Mucosa of stomach (tissue), 1 donor: ENCODE data around the gene ZER1.

Source experiments
- H3K27me3 ChIP-seq: one replicate; pipeline ENCODE4 v1.7.0; 2013; ENCODE audit warnings: mild to moderate bottlenecking, low read length; ENCODE audit not compliant: control insufficient read depth, insufficient read depth
- H3K36me3 ChIP-seq: one replicate; pipeline ENCODE4 v1.7.0; 2013; ENCODE audit warnings: low read length; ENCODE audit not compliant: control insufficient read depth, insufficient read depth
- H3K4me1 ChIP-seq: one replicate; pipeline ENCODE4 v1.7.0; 2013; ENCODE audit warnings: mild to moderate bottlenecking, low read length; ENCODE audit not compliant: control insufficient read depth, insufficient read depth
- H3K4me3 ChIP-seq: one replicate; pipeline ENCODE4 v1.7.0; 2013; ENCODE audit warnings: low read length
- H3K9ac ChIP-seq: one replicate; pipeline ENCODE4 v1.7.0; 2013; ENCODE audit warnings: mild to moderate bottlenecking, low read length, moderate library complexity
- H3K9me3 ChIP-seq: one replicate; pipeline ENCODE4 v1.7.0; 2013; ENCODE audit warnings: mild to moderate bottlenecking, low read length, moderate library complexity; ENCODE audit not compliant: control insufficient read depth
- donor health status: Pancreatic carcinoma.

The ZER1 gene

DNA sequence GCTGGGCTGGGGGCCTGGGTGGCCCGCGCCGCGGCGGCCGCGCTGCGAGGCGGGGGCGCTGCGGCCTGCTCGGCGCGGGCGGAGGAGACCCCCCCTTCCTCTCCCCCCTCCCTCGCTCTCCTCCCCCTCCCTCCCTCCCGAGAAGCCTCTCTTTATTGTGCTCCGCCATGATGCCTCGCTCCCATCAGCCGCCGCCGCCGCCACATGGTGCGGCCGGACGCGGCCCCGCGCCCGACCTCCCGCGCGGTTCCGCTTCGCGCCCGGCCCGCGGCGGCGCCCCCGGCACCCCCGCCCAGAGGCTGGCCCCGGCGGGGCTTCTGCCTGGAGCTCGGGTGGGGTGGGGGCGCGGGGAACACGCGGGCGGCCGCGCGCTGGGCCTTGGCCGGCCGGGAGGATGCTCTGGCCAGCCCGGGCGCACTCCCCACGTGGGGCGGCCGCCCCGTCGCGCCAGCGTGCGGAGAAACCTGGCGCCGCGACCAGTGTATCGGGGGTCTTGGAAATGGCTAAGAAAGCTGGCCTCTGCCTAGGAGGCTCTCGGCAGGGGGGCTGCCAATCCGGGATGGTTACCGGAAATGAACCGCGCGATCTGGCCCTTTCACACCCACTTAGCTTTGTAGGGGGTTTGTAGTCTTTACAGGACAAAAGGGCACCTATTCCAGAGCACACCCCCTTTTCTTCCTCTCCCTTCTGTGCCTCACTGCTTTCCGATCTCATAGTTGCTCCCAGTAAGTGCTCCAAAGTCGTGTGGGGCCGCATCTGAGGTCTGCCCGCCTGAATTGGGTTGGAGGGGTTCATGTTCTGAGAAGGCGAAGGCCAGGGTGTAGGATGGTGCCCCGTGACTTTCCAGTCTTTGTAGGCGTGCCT is 81.7 kb downstream of the ZER1 start:
- Histone ChIP-seq H3K36me3 (no peaks in the 10 kb centered on the region), H3K9ac (peak overlapping the region; percentile 78), H3K4me3 (peak overlapping the region; percentile 74), H3K4me1 (peaks cover 34% of the 10 kb centered on the region), H3K9me3 (no peaks in the 10 kb centered on the region), H3K27me3 (no peaks in the 10 kb centered on the region)

DNA sequence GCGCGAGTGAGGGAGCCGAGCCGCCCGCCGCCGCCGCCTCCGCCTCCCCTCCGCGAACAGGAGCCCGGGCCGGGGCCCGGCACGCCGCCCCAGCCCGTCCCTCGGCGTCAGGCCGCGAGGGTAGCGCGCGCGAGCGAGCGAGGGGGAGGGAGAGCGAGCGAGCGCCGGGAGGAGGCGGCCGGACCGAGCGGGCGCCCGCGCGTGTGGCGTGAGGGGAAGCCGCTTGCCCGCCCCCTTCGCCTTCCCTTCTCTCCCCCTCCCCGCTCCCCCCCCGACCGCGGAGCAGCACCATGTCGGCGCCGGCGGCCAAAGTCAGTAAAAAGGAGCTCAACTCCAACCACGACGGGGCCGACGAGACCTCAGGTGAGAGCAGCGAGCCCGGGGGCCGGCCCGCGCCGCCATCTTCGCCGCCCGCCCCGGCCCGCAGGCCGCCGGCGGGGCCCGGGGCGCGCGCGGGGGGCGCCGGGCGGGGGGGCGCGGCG is 82.4 kb downstream of the ZER1 start:
- peak overlapping the region; percentile 63 for H3K9ac ChIP-seq
- no peaks in the 10 kb centered on the region for H3K9me3 ChIP-seq
- no peaks in the 10 kb centered on the region for H3K36me3 ChIP-seq
- peaks cover 41% of the 10 kb centered on the region for H3K4me1 ChIP-seq
- no peak overlapping the region for H3K4me3 ChIP-seq
- no peaks in the 10 kb centered on the region for H3K27me3 ChIP-seq

GRCh38 chr9:128688501-128689292 is 83.0 kb downstream of the ZER1 start, which contains the start of gene SET:
Gene SET (plus strand): TSS chr9:128689222. CDS start chr9:128689583, 361 bp downstream.
- H3K27me3 ChIP-seq = no peaks in the 10 kb centered on the region
- H3K9me3 ChIP-seq = no peaks in the 10 kb centered on the region
- H3K4me3 ChIP-seq = peak within 1 kb of the TSS; percentile 61
- peak within 1 kb of the TSS; percentile 82 for H3K9ac ChIP-seq
- H3K36me3 ChIP-seq = no peaks in the 10 kb centered on the region
- H3K4me1 ChIP-seq = peaks cover 41% of the 10 kb centered on the region

DNA sequence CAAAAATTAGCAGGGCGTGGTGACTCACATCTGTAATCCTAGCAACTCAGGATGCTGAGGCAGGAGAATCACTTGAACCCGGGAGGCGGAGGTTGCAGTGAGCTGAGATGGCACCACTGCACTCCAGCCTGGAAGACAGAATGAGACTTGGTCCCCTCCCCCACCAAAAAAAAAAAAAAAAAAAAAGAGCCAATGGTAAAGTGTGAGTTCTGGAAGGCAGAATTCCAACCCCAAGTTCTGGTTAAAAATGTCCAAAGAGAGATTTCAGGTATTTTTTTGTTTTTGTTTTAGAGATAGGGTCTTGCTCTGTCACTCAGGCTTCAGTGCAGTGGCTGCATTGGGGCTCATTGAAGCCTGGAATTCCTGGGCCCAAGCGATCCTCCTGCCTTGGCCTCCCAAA is 84.3 kb downstream of the ZER1 start:
- no peaks in the 10 kb centered on the region for H3K36me3 ChIP-seq
- H3K4me3 ChIP-seq = no peak overlapping the region
- peaks cover 44% of the 10 kb centered on the region for H3K4me1 ChIP-seq
- no peak overlapping the region for H3K9ac ChIP-seq
- H3K9me3 ChIP-seq = no peaks in the 10 kb centered on the region
- no peaks in the 10 kb centered on the region for H3K27me3 ChIP-seq

- Histone ChIP-seq H3K9ac (peak overlapping the region; percentile 72), H3K4me3 (peak overlapping the region; percentile 42), H3K9me3 (no peaks in the 10 kb centered on the region), H3K27me3 (no peaks in the 10 kb centered on the region), H3K4me1 (peaks cover 44% of the 10 kb centered on the region), H3K36me3 (no peaks in the 10 kb centered on the region)
These were observed 85.9 kb downstream of the ZER1 start for GRCh38 chr9:128685636-128686489.

DNA sequence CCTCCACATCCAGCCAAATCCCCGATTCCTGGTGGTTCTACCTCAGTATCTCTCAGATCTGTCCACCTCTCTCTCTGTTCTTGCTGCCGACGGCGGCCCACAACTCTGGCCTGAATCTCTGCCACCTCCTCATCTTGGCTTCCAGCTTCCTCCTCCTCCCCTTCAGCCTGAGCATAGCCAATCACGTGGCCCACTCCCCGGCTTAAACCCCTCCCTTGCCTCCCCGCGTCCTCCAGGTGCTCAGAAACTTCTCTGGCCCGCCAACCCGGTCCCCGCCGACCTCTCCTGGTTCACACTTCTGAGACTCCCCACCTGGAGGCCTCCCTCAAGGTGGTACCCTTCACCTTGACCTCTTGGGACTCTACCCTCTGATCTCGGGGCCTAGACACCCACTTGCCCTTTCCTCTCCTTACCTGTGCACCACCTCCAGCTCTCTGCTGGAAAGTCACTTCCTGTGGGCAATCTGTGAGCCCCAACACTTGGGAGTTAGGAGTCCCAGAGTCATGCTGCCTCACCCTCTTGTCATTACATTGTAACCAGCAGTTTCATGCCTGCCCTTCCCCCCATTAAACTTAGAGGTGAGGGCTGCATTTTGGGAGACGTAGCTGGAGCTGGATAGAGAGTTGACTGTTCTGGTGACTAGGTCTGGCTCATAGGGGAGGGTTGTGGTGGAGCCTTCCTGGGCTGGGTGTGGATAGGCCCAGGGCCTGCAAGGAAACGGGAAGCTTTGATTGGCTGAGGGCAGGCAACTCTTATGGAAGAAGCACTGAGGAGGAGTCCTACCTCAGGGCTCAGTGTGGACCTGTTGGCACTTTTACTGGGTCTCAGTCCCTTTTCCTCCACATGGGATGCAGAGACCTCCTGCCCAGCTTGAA is 87.2 kb downstream of the ZER1 start:
- Histone ChIP-seq H3K9ac (peak overlapping the region; percentile 97), H3K4me1 (peaks cover 38% of the 10 kb centered on the region)

DNA sequence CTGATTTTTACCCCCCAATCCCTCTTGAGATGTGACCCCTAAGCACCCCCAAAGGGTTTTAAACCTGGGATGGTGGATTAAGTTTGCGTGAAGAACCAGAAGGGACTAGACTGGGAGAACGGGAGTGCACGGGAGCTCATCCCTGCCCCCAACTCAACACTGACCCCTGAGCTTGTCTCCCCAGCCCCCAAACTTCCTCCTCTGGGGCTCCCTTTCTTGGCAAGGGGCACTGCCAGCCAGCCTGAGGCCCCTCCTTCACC is 87.7 kb downstream of the ZER1 start:
- no peaks in the 10 kb centered on the region for H3K9me3 ChIP-seq
- no peaks in the 10 kb centered on the region for H3K27me3 ChIP-seq
- peak overlapping the region; percentile 97 for H3K9ac ChIP-seq
- H3K4me3 ChIP-seq = peak overlapping the region; percentile 72
- H3K36me3 ChIP-seq = no peaks in the 10 kb centered on the region
- peaks cover 38% of the 10 kb centered on the region for H3K4me1 ChIP-seq

More for the DNA sequence above, 87.2 kb downstream of the ZER1 start:
- Histone ChIP-seq H3K4me3 (peak overlapping the region; percentile 72), H3K9me3 (no peaks in the 10 kb centered on the region), H3K36me3 (no peaks in the 10 kb centered on the region), H3K27me3 (no peaks in the 10 kb centered on the region)

DNA sequence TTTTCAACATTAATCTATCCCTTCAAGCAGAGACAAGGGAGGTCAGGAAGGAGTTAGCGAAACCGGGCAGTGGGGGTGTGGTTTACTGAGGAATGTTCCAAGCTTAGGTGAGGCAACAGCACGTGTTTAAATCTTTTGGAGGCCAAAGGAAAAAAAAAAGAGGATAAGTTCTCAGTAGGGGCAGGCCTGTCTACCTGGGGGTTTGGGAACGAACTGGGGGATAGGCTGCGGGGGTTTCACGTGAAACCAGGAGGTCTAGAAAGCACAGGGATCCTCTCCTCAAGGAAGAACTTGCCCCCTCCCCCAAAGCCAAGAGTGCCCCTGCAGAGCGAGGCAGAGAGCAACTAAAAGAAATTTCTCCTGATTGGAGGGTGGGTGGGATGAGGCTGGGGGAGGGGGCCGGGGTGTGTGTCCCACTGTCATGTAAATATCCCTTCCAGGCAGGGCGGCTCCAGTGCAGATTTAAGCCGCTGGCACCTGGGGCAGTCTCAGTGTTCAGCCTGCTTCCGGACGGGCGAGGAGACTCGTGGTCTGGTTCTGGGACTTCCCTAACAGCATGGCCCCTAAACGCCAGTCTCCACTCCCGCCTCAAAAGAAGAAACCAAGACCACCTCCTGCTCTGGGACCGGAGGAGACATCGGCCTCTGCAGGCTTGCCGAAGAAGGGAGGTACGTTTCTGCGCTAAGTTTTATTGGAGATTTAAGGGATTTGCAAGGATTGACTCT is 88.2 kb downstream of the ZER1 start:
- H3K27me3 ChIP-seq = no peaks in the 10 kb centered on the region
- H3K9ac ChIP-seq = peak overlapping the region; percentile 97
- H3K4me3 ChIP-seq = peak overlapping the region; percentile 72
- H3K9me3 ChIP-seq = no peaks in the 10 kb centered on the region
- peaks cover 37% of the 10 kb centered on the region for H3K4me1 ChIP-seq
- no peaks in the 10 kb centered on the region for H3K36me3 ChIP-seq
